ENCODE measurements around the gene DCTPP1. TPM values are rescaled to one million over a fixed set of nuclear protein-coding genes. Genes with fewer than 3 reads are reported as not detected.

Gene DCTPP1
- total RNA-seq, 1 donor from 2014 or later = 14.5 TPM

DNA sequence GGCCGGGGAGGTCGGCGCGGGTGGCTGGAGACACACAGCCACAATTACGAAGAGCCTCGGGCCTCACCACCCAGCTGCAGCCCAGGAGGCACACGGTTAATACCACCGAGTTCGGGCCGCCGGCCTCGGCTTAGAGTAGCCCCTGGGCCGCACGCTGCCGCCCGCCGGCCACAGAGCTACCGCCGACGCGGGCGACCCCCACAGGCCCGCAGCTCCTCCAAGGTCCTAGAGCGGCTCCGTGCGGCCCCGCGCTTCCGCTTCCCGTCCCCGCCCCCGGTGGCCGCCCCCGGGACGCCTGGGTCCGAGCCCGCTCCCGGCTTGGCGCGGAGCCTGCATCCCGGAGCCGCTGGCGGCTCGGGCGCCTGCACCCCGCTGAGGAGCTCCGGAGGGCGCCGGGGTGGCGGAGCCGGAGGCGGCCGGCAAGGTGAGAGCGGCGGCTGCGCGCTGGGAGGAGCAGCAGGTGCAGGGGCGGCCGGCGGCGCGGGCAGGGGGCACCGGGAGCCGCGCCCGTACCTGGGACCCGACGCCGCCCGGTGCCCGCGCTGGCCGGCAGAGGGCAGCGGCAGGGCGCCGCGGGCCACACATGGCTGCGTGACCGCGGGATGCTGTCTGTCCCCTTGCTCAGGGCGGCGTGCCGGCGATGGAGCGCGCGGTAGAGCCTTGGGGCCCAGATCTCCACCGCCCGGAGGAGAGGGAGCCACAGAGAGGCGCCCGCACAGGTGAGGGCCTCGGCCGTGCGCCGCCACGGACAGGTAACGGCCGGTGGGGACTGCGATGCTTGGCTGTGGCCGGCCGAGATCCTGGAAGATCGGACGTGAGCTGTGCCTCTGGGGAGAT, 34.5 kb downstream of the DCTPP1 start, which contains the start of gene ZNF48:
Gene ZNF48, plus strand, starts transcription at position 266 of the 837 bp plus-strand sequence. Its CDS starts 375 bp downstream, at position 641.
- intact Hi-C loops (cut with DNase I) = no loop called here
- peaks cover 45% of the 10 kb centered on the region for H3K4me1 ChIP-seq
- peak within 1 kb of the TSS; percentile 72 for H3K27ac ChIP-seq
- no peak for DNase-seq (ENCODE audit: extremely low spot score in 2 of 2)
- H3K4me3 ChIP-seq = peak within 1 kb of the TSS; percentile 83 to 95
- no peaks in the 10 kb centered on the region for H3K9me3 ChIP-seq
- no peaks in the 10 kb centered on the region for H3K27me3 ChIP-seq
- TF ChIP-seq POLR2AphosphoS5 (IDR thresholded peaks at IDR 0.05; ENCODE audit: insufficient read depth in 1 of 2, low read depth in 1 of 2) = peak in 1 of 2 donors; percentile 47
- TF ChIP-seq, protein P1, sequence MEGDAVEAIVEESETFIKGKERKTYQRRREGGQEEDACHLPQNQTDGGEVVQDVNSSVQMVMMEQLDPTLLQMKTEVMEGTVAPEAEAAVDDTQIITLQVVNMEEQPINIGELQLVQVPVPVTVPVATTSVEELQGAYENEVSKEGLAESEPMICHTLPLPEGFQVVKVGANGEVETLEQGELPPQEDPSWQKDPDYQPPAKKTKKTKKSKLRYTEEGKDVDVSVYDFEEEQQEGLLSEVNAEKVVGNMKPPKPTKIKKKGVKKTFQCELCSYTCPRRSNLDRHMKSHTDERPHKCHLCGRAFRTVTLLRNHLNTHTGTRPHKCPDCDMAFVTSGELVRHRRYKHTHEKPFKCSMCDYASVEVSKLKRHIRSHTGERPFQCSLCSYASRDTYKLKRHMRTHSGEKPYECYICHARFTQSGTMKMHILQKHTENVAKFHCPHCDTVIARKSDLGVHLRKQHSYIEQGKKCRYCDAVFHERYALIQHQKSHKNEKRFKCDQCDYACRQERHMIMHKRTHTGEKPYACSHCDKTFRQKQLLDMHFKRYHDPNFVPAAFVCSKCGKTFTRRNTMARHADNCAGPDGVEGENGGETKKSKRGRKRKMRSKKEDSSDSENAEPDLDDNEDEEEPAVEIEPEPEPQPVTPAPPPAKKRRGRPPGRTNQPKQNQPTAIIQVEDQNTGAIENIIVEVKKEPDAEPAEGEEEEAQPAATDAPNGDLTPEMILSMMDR (IDR thresholded peaks at IDR 0.05) = peak in 2 of 3 experiments; percentile 8 to 27
- peak in 1 of 2 donors; percentile 20 for TF ChIP-seq POLR2A (IDR thresholded peaks at IDR 0.05)
- no peaks in the 10 kb centered on the region for H3K36me3 ChIP-seq

DNA sequence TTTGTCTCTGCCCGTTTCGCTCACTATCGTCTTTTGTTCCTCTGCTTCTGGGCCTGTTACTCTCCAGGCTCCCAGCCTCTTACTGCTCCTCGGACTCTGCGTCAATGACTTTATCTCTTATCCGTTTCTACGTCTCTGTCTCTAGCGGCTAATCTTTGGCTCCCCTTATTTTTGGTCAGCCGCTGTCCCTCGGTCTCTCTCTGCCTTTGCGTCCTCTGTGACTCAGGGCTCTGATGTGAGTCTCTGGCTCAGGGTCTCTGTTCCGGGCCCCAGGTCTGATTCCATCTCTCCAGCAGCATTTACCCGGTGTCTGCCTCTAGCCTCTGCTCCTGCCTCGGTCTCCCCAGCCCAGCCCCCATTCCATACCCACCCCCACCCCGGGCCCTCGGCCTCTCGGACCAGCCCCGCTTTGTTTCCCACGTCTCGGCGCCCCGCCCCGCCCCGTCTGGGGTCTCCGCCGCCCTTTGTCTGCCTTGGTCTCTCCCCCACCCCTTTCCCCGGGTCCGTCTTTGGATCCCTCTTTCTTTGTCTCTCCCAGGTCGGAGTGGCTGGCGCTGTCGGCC, 35.2 kb downstream of the DCTPP1 start:
- Histone ChIP-seq H3K4me3 (peak overlapping the region; percentile 83 to 95), H3K4me1 (peaks cover 38% of the 10 kb centered on the region), H3K9me3 (no peaks in the 10 kb centered on the region), H3K27ac (peak overlapping the region; percentile 72), H3K27me3 (no peaks in the 10 kb centered on the region), H3K36me3 (no peaks in the 10 kb centered on the region)
- TF ChIP-seq, protein P1 (IDR thresholded peaks at IDR 0.05) = no peak
- TF ChIP-seq POLR2AphosphoS5 (IDR thresholded peaks at IDR 0.05; ENCODE audit: insufficient read depth in 1 of 2, low read depth in 1 of 2) = no peak
- no peak for TF ChIP-seq POLR2A (IDR thresholded peaks at IDR 0.05)
- no peak for DNase-seq (ENCODE audit: extremely low spot score in 2 of 2)
- intact Hi-C loops (cut with DNase I) = no loop called here

DNA sequence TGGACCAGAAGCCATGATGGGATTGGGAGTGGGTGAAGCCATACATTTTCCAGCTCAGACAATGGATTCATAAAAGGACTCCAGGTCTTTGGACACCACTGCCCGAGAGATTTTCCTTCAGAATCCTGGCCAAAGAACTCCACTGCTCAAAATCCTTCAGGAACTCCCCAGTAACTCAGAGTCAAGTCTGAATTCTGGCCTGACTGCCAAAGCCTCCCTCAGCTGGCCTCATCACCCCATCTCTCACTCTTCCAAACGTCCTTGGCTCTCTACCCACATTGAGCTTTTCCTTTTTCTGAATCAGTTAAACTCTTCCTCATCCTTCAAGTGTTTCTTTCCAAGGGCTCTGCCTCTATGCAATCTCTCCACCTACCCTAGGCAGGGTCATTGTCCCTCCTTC, 46.3 kb downstream of the DCTPP1 start:
- Histone ChIP-seq H3K9me3 (no peaks in the 10 kb centered on the region), H3K36me3 (no peaks in the 10 kb centered on the region), H3K4me3 (no peak overlapping the region), H3K27ac (no peak overlapping the region), H3K27me3 (no peaks in the 10 kb centered on the region), H3K4me1 (peaks cover 17% of the 10 kb centered on the region)
- intact Hi-C loops (cut with DNase I) = no loop called here
- TF ChIP-seq, protein P1 (IDR thresholded peaks at IDR 0.05) = no peak
- no peak for TF ChIP-seq POLR2A (IDR thresholded peaks at IDR 0.05)
- TF ChIP-seq POLR2AphosphoS5 (IDR thresholded peaks at IDR 0.05; ENCODE audit: insufficient read depth in 1 of 2, low read depth in 1 of 2) = no peak
- no peak for DNase-seq (ENCODE audit: extremely low spot score in 2 of 2)

DNA sequence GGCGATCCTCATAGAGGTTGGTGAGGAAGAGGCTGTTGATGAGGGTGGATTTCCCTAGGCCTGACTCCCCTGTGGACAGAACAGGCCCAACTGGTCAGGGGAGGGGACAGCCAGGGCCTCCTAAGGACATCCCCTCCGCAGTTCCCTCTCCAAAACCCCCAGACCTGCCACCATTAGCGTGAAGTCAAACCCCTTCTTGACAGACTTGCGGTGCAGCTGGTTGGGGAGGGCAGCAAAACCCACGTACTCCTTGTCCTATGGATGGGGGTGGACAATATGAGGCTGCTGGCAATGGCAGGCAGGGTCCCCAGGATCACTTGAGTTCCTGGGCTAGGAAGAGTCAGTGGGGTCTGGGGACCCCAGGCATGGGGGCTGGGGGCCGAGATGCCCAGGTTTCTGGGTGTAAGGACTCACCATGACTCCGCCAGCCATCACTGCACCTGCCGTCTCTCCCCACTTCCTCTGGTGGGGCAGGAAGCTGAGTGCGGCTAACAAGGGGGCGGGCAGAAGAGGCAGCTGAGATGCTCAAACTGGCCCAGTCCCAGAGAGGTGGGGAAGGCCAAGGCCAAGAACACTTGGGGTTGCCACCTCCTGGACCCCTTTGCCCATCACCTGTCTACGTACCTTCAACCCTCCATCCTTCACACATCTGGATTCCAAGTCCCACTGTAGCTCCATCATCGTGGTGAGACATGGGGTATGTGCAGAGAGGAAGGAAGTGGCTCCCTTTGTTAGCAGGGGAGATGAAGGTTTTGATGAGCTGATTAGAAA, 47.5 kb downstream of the DCTPP1 start, which contains the start of gene SEPTIN1:
Gene SEPTIN1, minus strand, starts transcription at position 451 of the 771 bp plus-strand sequence. Its CDS starts 19 bp downstream, at position 432.
- H3K4me3 ChIP-seq = peak within 1 kb of the TSS in 1 of 2 donors; percentile 17
- H3K36me3 ChIP-seq = no peaks in the 10 kb centered on the region
- H3K9me3 ChIP-seq = no peaks in the 10 kb centered on the region

More for the DNA sequence above, 47.5 kb downstream of the DCTPP1 start, which contains the start of gene SEPTIN1:
- TF ChIP-seq POLR2AphosphoS5 (IDR thresholded peaks at IDR 0.05; ENCODE audit: insufficient read depth in 1 of 2, low read depth in 1 of 2) (peak in 1 of 2 donors; percentile 52), POLR2A (IDR thresholded peaks at IDR 0.05) (no peak)
- TF ChIP-seq, protein P1 (IDR thresholded peaks at IDR 0.05) = no peak
- peaks cover 22% of the 10 kb centered on the region for H3K4me1 ChIP-seq
- intact Hi-C loops (cut with DNase I) = no loop called here
- no peak for DNase-seq (ENCODE audit: extremely low spot score in 2 of 2)
- no peak within 1 kb of the TSS for H3K27ac ChIP-seq
- no peaks in the 10 kb centered on the region for H3K27me3 ChIP-seq

Measured in vagina (tissue), 2 donors.